ENCODE measurements around the gene OSBPL7. TPM values are rescaled to one million over a fixed set of nuclear protein-coding genes. Genes with fewer than 3 reads are reported as not detected.

The OSBPL7 gene
- total RNA-seq, 1 experiment from 2014 or later: 9.1 TPM

GRCh38 chr17:47781397-47781796 is 40.2 kb downstream of the OSBPL7 start:
- peaks cover 8% of the 10 kb centered on the region for H3K27me3 ChIP-seq (replicated peaks; ENCODE audit: insufficient read depth, low read depth, low read length, poor library complexity)
- intact Hi-C loops (cut with micrococcal nuclease; ENCODE audit: unreplicated experiment): no loop called here
- no TSS peak for BruUV-seq (replicated peaks)
- no peak overlapping the region for H3K27ac ChIP-seq (ENCODE audit: low read depth, low read length, poor library complexity, severe bottlenecking)
- no peaks in the 10 kb centered on the region for H3K36me3 ChIP-seq (ENCODE audit: insufficient read depth, low read length, poor library complexity, severe bottlenecking)
- H3K9me3 ChIP-seq (ENCODE audit: low read depth, low read length, poor library complexity, severe bottlenecking): no peaks in the 10 kb centered on the region
- POLR2A ChIA-PET (ENCODE audit: low non-redundant PET): no interaction called here
- DNase-seq (ENCODE audit: low spot score): no peak
- H3K4me3 ChIP-seq (ENCODE audit: low read depth, low read length, poor library complexity, severe bottlenecking): no peak overlapping the region
- no peaks in the 10 kb centered on the region for H3K4me1 ChIP-seq (ENCODE audit: insufficient read depth, low read length, poor library complexity, severe bottlenecking)
- TF ChIP-seq CTCF (conservative IDR thresholded peaks at IDR 0.05; ENCODE audit: low read depth, low read length) (no peak), EZH2 (IDR thresholded peaks at IDR 0.05; ENCODE audit: borderline replicate concordance, low read depth, low read length, poor library complexity, severe bottlenecking) (no peak)
- CTCF ChIA-PET: no interaction called here

- Histone ChIP-seq H3K36me3 (ENCODE audit: insufficient read depth, low read length, poor library complexity, severe bottlenecking) (no peaks in the 10 kb centered on the region), H3K27me3 (replicated peaks; ENCODE audit: insufficient read depth, low read depth, low read length, poor library complexity) (peaks cover 17% of the 10 kb centered on the region), H3K27ac (ENCODE audit: low read depth, low read length, poor library complexity, severe bottlenecking) (no peak overlapping the region), H3K9me3 (ENCODE audit: low read depth, low read length, poor library complexity, severe bottlenecking) (no peaks in the 10 kb centered on the region), H3K4me1 (ENCODE audit: insufficient read depth, low read length, poor library complexity, severe bottlenecking) (no peaks in the 10 kb centered on the region), H3K4me3 (ENCODE audit: low read depth, low read length, poor library complexity, severe bottlenecking) (no peak overlapping the region)
- no peak for TF ChIP-seq CTCF (conservative IDR thresholded peaks at IDR 0.05; ENCODE audit: low read depth, low read length)
- TF ChIP-seq EZH2 (IDR thresholded peaks at IDR 0.05; ENCODE audit: borderline replicate concordance, low read depth, low read length, poor library complexity, severe bottlenecking): no peak
- BruUV-seq (replicated peaks): no TSS peak
- ChIA-PET POLR2A (ENCODE audit: low non-redundant PET) (no interaction called here), CTCF (no interaction called here)
- intact Hi-C loops (cut with micrococcal nuclease; ENCODE audit: unreplicated experiment): no loop called here
- no peak for DNase-seq (ENCODE audit: low spot score)
Observed at GRCh38 chr17:47778184-47778635, 43.4 kb downstream of the OSBPL7 start.

- DNase-seq (ENCODE audit: low spot score): peak; percentile 51
- CTCF ChIA-PET: no interaction called here
Observed at GRCh38 chr17:47776330-47777197, 45.0 kb downstream of the OSBPL7 start.

More at GRCh38 chr17:47776330-47777197, 45.0 kb downstream of the OSBPL7 start:
- Histone ChIP-seq H3K27me3 (replicated peaks; ENCODE audit: insufficient read depth, low read depth, low read length, poor library complexity) (peaks cover 20% of the 10 kb centered on the region), H3K27ac (ENCODE audit: low read depth, low read length, poor library complexity, severe bottlenecking) (no peak overlapping the region), H3K4me1 (ENCODE audit: insufficient read depth, low read length, poor library complexity, severe bottlenecking) (no peaks in the 10 kb centered on the region), H3K36me3 (ENCODE audit: insufficient read depth, low read length, poor library complexity, severe bottlenecking) (no peaks in the 10 kb centered on the region), H3K9me3 (ENCODE audit: low read depth, low read length, poor library complexity, severe bottlenecking) (no peaks in the 10 kb centered on the region), H3K4me3 (ENCODE audit: low read depth, low read length, poor library complexity, severe bottlenecking) (no peak overlapping the region)
- peak; percentile 63 for TF ChIP-seq CTCF (conservative IDR thresholded peaks at IDR 0.05; ENCODE audit: low read depth, low read length)
- no peak for TF ChIP-seq EZH2 (IDR thresholded peaks at IDR 0.05; ENCODE audit: borderline replicate concordance, low read depth, low read length, poor library complexity, severe bottlenecking)
- BruUV-seq (replicated peaks): no TSS peak
- POLR2A ChIA-PET (ENCODE audit: low non-redundant PET): no interaction called here
- intact Hi-C loops (cut with micrococcal nuclease; ENCODE audit: unreplicated experiment): no loop called here

Measured in A673 (cell line).